B cell (primary cell): ENCODE results near the gene ACOX3. TPM values are rescaled to one million over a fixed set of nuclear protein-coding genes. Genes with fewer than 3 reads are reported as not detected.

ENCODE experiments used
- ATAC-seq: fragments of 200-7000 bp; cut with Tn5 transposase; one replicate; pipeline ENCODE4 v1.10.0; 2021; ENCODE audit warnings: low read depth, mild to moderate bottlenecking, moderate number of reproducible peaks, moderate library complexity
- CTCF ChIA-PET: fragments of 350-600 bp; sonication (Branson Sonifier 250); formaldehyde crosslinking; loops from one replicate; lab custom pipeline; 2021; ENCODE audit warnings: antibody characterized with exemption, inconsistent platforms; lab: Charles Lee
- POLR2A ChIA-PET: fragments of 350-600 bp; sonication (Branson Sonifier 250); formaldehyde crosslinking; loops from one replicate; lab custom pipeline; 2021; ENCODE audit warnings: antibody characterized with exemption; lab: Charles Lee
- DNase-seq: peaks from one replicate; pipeline ENCODE4 v3.0.0; 2013
- H2AFZ ChIP-seq: 2 replicates; pipeline ENCODE4 v1.6.1; 2012; ENCODE audit warnings: mild to moderate bottlenecking, low read depth, low read length; ENCODE audit not compliant: insufficient read depth, poor library complexity, severe bottlenecking
- H3K27ac ChIP-seq, 2 donors: 1 replicate in 1 of 2; 2 replicates in 1 of 2; pipeline ENCODE4 v1.5.1; 2012 to 2013; ENCODE audit warnings: low read length in 2 of 2, mild to moderate bottlenecking in 2 of 2, moderate library complexity in 1 of 2
- H3K27me3 ChIP-seq, 4 experiments: fragments of 200-600 bp in 1 of 4; sonication (generic) in 1 of 4; replicated peaks in 1 of 4; 1 replicate in 2 of 4; 2 replicates in 2 of 4; pipeline versions ENCODE4 v1.6.1 to v1.7.0; 2013 to 2016; ENCODE audit warnings: low read length in 3 of 4, mild to moderate bottlenecking in 2 of 4, mixed read lengths in 1 of 4, moderate library complexity in 1 of 4; ENCODE audit not compliant: insufficient read depth in 4 of 4, control insufficient read depth in 3 of 4; ENCODE audit errors: control extremely low read depth in 1 of 4
- H3K36me3 ChIP-seq, 2 experiments: replicated peaks in 1 of 2; 1 replicate in 1 of 2; 2 replicates in 1 of 2; pipeline versions ENCODE4 v1.6.1 to v1.7.1; 2013; ENCODE audit warnings: low read length in 1 of 2; ENCODE audit not compliant: insufficient read depth in 2 of 2, control insufficient read depth in 1 of 2; ENCODE audit errors: control extremely low read depth in 1 of 2, extremely low read depth in 1 of 2
- H3K4me1 ChIP-seq, 2 donors: fragments of 200-600 bp in 1 of 2; sonication (generic) in 1 of 2; 1 replicate in 1 of 2; 2 replicates in 1 of 2; pipeline versions ENCODE4 v1.5.1 to v1.6.1; 2013 to 2017; ENCODE audit warnings: low read length in 2 of 2; ENCODE audit not compliant: control insufficient read depth in 2 of 2, insufficient read depth in 2 of 2
- H3K4me2 ChIP-seq: replicated peaks from 2 replicates; pipeline ENCODE3; 2012; ENCODE audit warnings: mild to moderate bottlenecking, low read depth, low read length; ENCODE audit not compliant: poor library complexity, severe bottlenecking
- H3K4me3 ChIP-seq, 5 experiments: fragments of 200-600 bp in 1 of 5; sonication (generic) in 1 of 5; 1 replicate in 3 of 5; 2 replicates in 2 of 5; pipeline versions ENCODE4 v1.5.1 to v1.7.0; 2011 to 2016; ENCODE audit warnings: low read length in 4 of 5, mild to moderate bottlenecking in 4 of 5, low read depth in 2 of 5, control low read depth in 1 of 5, moderate library complexity in 1 of 5; ENCODE audit not compliant: insufficient read depth in 1 of 5; ENCODE audit errors: control extremely low read depth in 1 of 5, extremely low read depth in 1 of 5
- H3K79me2 ChIP-seq: fragments of 200-600 bp; sonication (generic); one replicate; pipeline ENCODE4 v1.6.0; 2016; ENCODE audit warnings: low read length; ENCODE audit not compliant: control insufficient read depth, insufficient read depth
- H3K9ac ChIP-seq: fragments of 200-600 bp; sonication (generic); 2 replicates; pipeline ENCODE4 v1.6.1; 2017; ENCODE audit warnings: mild to moderate bottlenecking, low read length, moderate library complexity
- H3K9me3 ChIP-seq, 3 donors: one replicate each; pipeline versions ENCODE4 v1.6.1 to v1.7.1; 2013; ENCODE audit warnings: low read length in 2 of 3; ENCODE audit not compliant: control insufficient read depth in 2 of 3, insufficient read depth in 1 of 3; ENCODE audit errors: control extremely low read depth in 1 of 3
- H4K20me1 ChIP-seq: 2 replicates; pipeline ENCODE4 v1.6.0; 2012; ENCODE audit warnings: mild to moderate bottlenecking, low read length; ENCODE audit not compliant: insufficient read depth, control insufficient read depth, poor library complexity, severe bottlenecking
- H3K27ac Mint-ChIP-seq: one replicate; pipeline ENCODE4 v1.8.0; 2021; ENCODE audit warnings: mixed read lengths
- H3K27me3 Mint-ChIP-seq: one replicate; pipeline ENCODE4 v1.8.0; 2021; ENCODE audit warnings: mixed read lengths
- H3K4me1 Mint-ChIP-seq: one replicate; pipeline ENCODE4 v1.8.0; 2021; ENCODE audit warnings: mixed read lengths
- H3K4me3 Mint-ChIP-seq: one replicate; pipeline ENCODE4 v1.8.0; 2021; ENCODE audit warnings: mixed read lengths
- H3K9me3 Mint-ChIP-seq: one replicate; pipeline ENCODE4 v1.8.0; 2022; ENCODE audit warnings: mixed read lengths; ENCODE audit not compliant: insufficient read depth
- CTCF ChIP-seq: fragments of 200-600 bp; IDR thresholded peaks from one replicate; pipeline ENCODE4 v1.8.0; 2022; ENCODE audit warnings: antibody characterized with exemption, mild to moderate bottlenecking
- EZH2 ChIP-seq: IDR thresholded peaks from 2 replicates; pipeline ENCODE4 v1.6.1; 2012; ENCODE audit warnings: borderline replicate concordance, low read depth, mild to moderate bottlenecking, moderate library complexity, low read length; ENCODE audit not compliant: insufficient read depth, poor library complexity, severe bottlenecking
- WGBS: methylation state at CpG from one replicate; pipeline ENCODE4 v1.1.5; 2013; ENCODE audit warnings: missing lambda C conversion rate; ENCODE audit not compliant: insufficient coverage; 5-methylcytosine and 5-hydroxymethylcytosine counted together
- intact Hi-C: fragments of 100-400 bp; cut with micrococcal nuclease; formaldehyde crosslinking; loops from one replicate; pipeline ENCODE4 v1.10.0; 2022
- polyA plus RNA-seq: library from polyadenylated mRNA; depleted of rRNA; stranded (reverse); fragments of >200 nt; gene quantifications from 2 replicates; pipeline ENCODE4 v1.2.3, GENCODE V29; 2012
- total RNA-seq, 2 donors: library from RNA; stranded (reverse); fragments of 120-200 nt in 1 of 2; gene quantifications; 1 replicate in 1 of 2; 2 replicates in 1 of 2; pipeline versions ENCODE4 v1.2.3 to v1.2.4, GENCODE V29; 2013 to 2022

The ACOX3 gene
- total and polyA plus RNA-seq, 2 donors (not counting 1 experiment from before 2014, with no cell fraction given) = 4.6 to 23.1 TPM

- H3K27ac Mint-ChIP-seq = no peak overlapping the region
- H3K9me3 Mint-ChIP-seq = no peaks in the 10 kb centered on the region
- no peak overlapping the region for H3K4me3 Mint-ChIP-seq
- ChIA-PET POLR2A (interaction anchor here (0.6 to 0.7 kb wide), 2 partner anchors 24 to 1639 kb away, joined by 4 to 7 read pairs; no protein-coding TSS in a partner anchor), CTCF (interaction anchor here (0.7 to 5.2 kb wide), 6 partner anchors 11 to 600 kb away, joined by 3 to 48 read pairs (median 6); no protein-coding TSS in a partner anchor)
- intact Hi-C loops = loop anchor here (1.0 kb wide), 1 partner anchor 162 kb away; no protein-coding TSS in a partner anchor
- H3K4me1 ChIP-seq = no peaks in the 10 kb centered on the region
- H3K4me1 Mint-ChIP-seq = no peaks in the 10 kb centered on the region
- no peaks in the 10 kb centered on the region for H4K20me1 ChIP-seq
- ATAC-seq (no peak), DNase-seq (no peak)
- no peak overlapping the region for H3K27ac ChIP-seq
- H3K36me3 ChIP-seq = peaks cover 0 to 23% of the 10 kb centered on the region in 2 experiments
- no peak overlapping the region for H3K4me3 ChIP-seq
- no peaks in the 10 kb centered on the region for H3K9me3 ChIP-seq
- no peak overlapping the region for H3K9ac ChIP-seq
- WGBS = 43% methylated on average over 6 of the region's 13 CpGs
- no peaks in the 10 kb centered on the region for H3K27me3 Mint-ChIP-seq
- H3K27me3 ChIP-seq = no peaks in the 10 kb centered on the region
- no peaks in the 10 kb centered on the region for H3K79me2 ChIP-seq
- no peak overlapping the region for H2AFZ ChIP-seq
- H3K4me2 ChIP-seq = no peak overlapping the region
- TF ChIP-seq CTCF (no peak), EZH2 (no peak)
Measured at GRCh38 chr4:8403976-8404375, 36.5 kb downstream of the ACOX3 start.

GRCh38 chr4:8403173-8403753 lies 37.3 kb downstream of the ACOX3 start:
- 51% methylated on average over 11 of the region's 12 CpGs for WGBS
- Histone ChIP-seq H3K4me2 (no peak overlapping the region), H3K4me1 (no peaks in the 10 kb centered on the region), H3K4me3 (no peak overlapping the region), H4K20me1 (no peaks in the 10 kb centered on the region), H3K27me3 (no peaks in the 10 kb centered on the region), H3K27ac (no peak overlapping the region), H3K79me2 (no peaks in the 10 kb centered on the region), H3K9me3 (no peaks in the 10 kb centered on the region), H3K36me3 (peaks cover 0 to 18% of the 10 kb centered on the region in 2 experiments), H3K9ac (no peak overlapping the region), H2AFZ (no peak overlapping the region)
- intact Hi-C loops = loop anchor here (1.0 kb wide), 1 partner anchor 161 kb away; no protein-coding TSS in a partner anchor
- TF ChIP-seq EZH2 (no peak), CTCF (peak; percentile 89)
- no peak overlapping the region for H3K4me3 Mint-ChIP-seq
- ChIA-PET CTCF (interaction anchor here (0.9 to 5.2 kb wide), 10 partner anchors 12 to 599 kb away, joined by 3 to 48 read pairs (median 5); no protein-coding TSS in a partner anchor), POLR2A (no interaction called here)
- no peaks in the 10 kb centered on the region for H3K9me3 Mint-ChIP-seq
- DNase-seq (peak; percentile 56), ATAC-seq (peak; percentile 53)
- no peaks in the 10 kb centered on the region for H3K27me3 Mint-ChIP-seq
- peaks cover 2% of the 10 kb centered on the region for H3K4me1 Mint-ChIP-seq
- H3K27ac Mint-ChIP-seq = no peak overlapping the region
